Activated CD8-positive, alpha-beta T cell treated with anti-CD3 and anti-CD28 coated beads for 36 hours (primary cell): ENCODE data around the gene ECE2. TPM values are rescaled to one million over a fixed set of nuclear protein-coding genes. Genes with fewer than 3 reads are reported as not detected.

Experiments
- ATAC-seq: fragments of 200-7000 bp; cut with Tn5 transposase; one replicate; pipeline ENCODE4 v1.10.0; 2021; ENCODE audit warnings: mild to moderate bottlenecking, moderate library complexity
- CTCF ChIA-PET: fragments of 350-600 bp; sonication (Branson Sonifier 250); formaldehyde crosslinking; loops from one replicate; lab custom pipeline; 2021; ENCODE audit warnings: antibody characterized with exemption; lab: Charles Lee
- POLR2A ChIA-PET: fragments of 350-600 bp; sonication (Branson Sonifier 250); formaldehyde crosslinking; loops from one replicate; lab custom pipeline; 2021; ENCODE audit warnings: antibody characterized with exemption; lab: Charles Lee
- DNase-seq: peaks from one replicate; pipeline ENCODE4 v3.0.0-alpha.2; 2020
- H3K27ac Mint-ChIP-seq: one replicate; pipeline ENCODE4 v1.8.0; 2021; ENCODE audit warnings: mild to moderate bottlenecking, mixed read lengths
- H3K27me3 Mint-ChIP-seq: one replicate; pipeline ENCODE4 v1.8.0; 2021; ENCODE audit warnings: mixed read lengths
- H3K36me3 Mint-ChIP-seq: one replicate; pipeline ENCODE4 v1.8.0; 2021; ENCODE audit warnings: low read depth, mixed read lengths
- H3K4me1 Mint-ChIP-seq: one replicate; pipeline ENCODE4 v1.8.0; 2021; ENCODE audit warnings: low read depth, mixed read lengths
- H3K4me3 Mint-ChIP-seq: one replicate; pipeline ENCODE4 v1.8.0; 2021; ENCODE audit warnings: mild to moderate bottlenecking, moderate library complexity, mixed read lengths
- H3K9me3 Mint-ChIP-seq: one replicate; pipeline ENCODE4 v1.8.0; 2021; ENCODE audit warnings: mixed read lengths
- CTCF ChIP-seq: fragments of 200-600 bp; IDR thresholded peaks from one replicate; pipeline ENCODE4 v1.8.0; 2022; ENCODE audit warnings: antibody characterized with exemption, mild to moderate bottlenecking
- intact Hi-C: fragments of 100-400 bp; cut with micrococcal nuclease; formaldehyde crosslinking; loops from one replicate; pipeline ENCODE4 v1.10.0; 2022
- total RNA-seq, 2 experiments: library from RNA; stranded (reverse); gene quantifications; one replicate each; pipeline ENCODE4 v1.2.3, GENCODE V29; 2021

ECE2 gene
- total RNA-seq, 2 experiments from 2014 or later, result not detected

- H3K36me3 Mint-ChIP-seq, result peaks cover 13% of the 10 kb centered on the region
- H3K27ac Mint-ChIP-seq, result no peak overlapping the region
- H3K27me3 Mint-ChIP-seq, result no peaks in the 10 kb centered on the region
- intact Hi-C loops, result no loop called here
- DNase-seq (peak; percentile 35), ATAC-seq (peak; percentile 53)
- CTCF ChIA-PET, result interaction anchor here (1.1 to 2.4 kb wide), 5 partner anchors 9 to 345 kb away, joined by 3 to 15 read pairs (median 6); partner anchors contain the start of gene EEF1AKMT4
- no peaks in the 10 kb centered on the region for H3K9me3 Mint-ChIP-seq
- POLR2A ChIA-PET, result interaction anchor here (0.7 to 1.8 kb wide), 4 partner anchors 12 to 96 kb away, joined by 3 to 9 read pairs (median 4); partner anchors contain the start of genes CAMK2N2 and VWA5B2
- no peak overlapping the region for H3K4me3 Mint-ChIP-seq
- TF ChIP-seq CTCF, result no peak
- no peaks in the 10 kb centered on the region for H3K4me1 Mint-ChIP-seq
Measured at GRCh38 chr3:184240384-184241140, 35.3 kb upstream of the ECE2 start.

DNA sequence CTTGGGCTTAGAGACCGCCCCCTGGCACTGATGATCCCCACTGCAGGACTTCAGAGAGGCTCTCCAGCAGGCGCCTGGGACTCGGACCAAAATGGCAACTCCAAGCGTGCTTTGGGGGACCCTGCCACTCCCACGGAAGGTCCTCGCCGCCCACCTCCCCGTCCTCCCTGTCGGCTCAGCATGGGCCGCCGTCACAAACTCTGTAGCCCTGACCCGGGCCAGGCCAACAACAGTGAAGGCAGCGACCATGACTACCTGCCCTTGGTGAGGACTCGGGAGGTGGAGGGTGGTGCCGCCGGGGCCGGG, 34.7 kb upstream of the ECE2 start:
- ChIA-PET CTCF (interaction anchor here (1.2 to 2.4 kb wide), 4 partner anchors 9 to 346 kb away, joined by 3 to 15 read pairs (median 8); partner anchors contain the start of gene EEF1AKMT4), POLR2A (interaction anchor here (1.1 to 1.8 kb wide), 3 partner anchors 12 to 96 kb away, joined by 3 to 9 read pairs (median 4); partner anchors contain the start of genes CAMK2N2 and VWA5B2)
- TF ChIP-seq CTCF, result no peak
- H3K27ac Mint-ChIP-seq, result no peak overlapping the region
- ATAC-seq, result no peak
- DNase-seq, result no peak
- peaks cover 19% of the 10 kb centered on the region for H3K36me3 Mint-ChIP-seq
- no peak overlapping the region for H3K4me3 Mint-ChIP-seq
- no peaks in the 10 kb centered on the region for H3K9me3 Mint-ChIP-seq
- peaks cover 3% of the 10 kb centered on the region for H3K4me1 Mint-ChIP-seq
- intact Hi-C loops, result no loop called here
- H3K27me3 Mint-ChIP-seq, result no peaks in the 10 kb centered on the region

- DNase-seq (peak; percentile 38), ATAC-seq (peak; percentile 49)
- ChIA-PET POLR2A (no interaction called here), CTCF (interaction anchor here (1.6 to 1.8 kb wide), 4 partner anchors 8 to 17 kb away, joined by 3 to 10 read pairs (median 8); partner anchors contain the start of gene EEF1AKMT4)
- peaks cover 4% of the 10 kb centered on the region for H3K4me1 Mint-ChIP-seq
- intact Hi-C loops, result no loop called here
- no peak for TF ChIP-seq CTCF
- no peaks in the 10 kb centered on the region for H3K9me3 Mint-ChIP-seq
- no peak overlapping the region for H3K4me3 Mint-ChIP-seq
- H3K36me3 Mint-ChIP-seq, result peaks cover 20% of the 10 kb centered on the region
- H3K27me3 Mint-ChIP-seq, result no peaks in the 10 kb centered on the region
- no peak overlapping the region for H3K27ac Mint-ChIP-seq
Measured at GRCh38 chr3:184241447-184242296, 34.1 kb upstream of the ECE2 start.

- Mint-ChIP-seq H3K27ac (no peak overlapping the region), H3K4me3 (no peak overlapping the region), H3K36me3 (peaks cover 20% of the 10 kb centered on the region), H3K9me3 (no peaks in the 10 kb centered on the region), H3K27me3 (no peaks in the 10 kb centered on the region), H3K4me1 (peaks cover 4% of the 10 kb centered on the region)
- no peak for TF ChIP-seq CTCF
- ChIA-PET POLR2A (no interaction called here), CTCF (interaction anchor here (1.7 to 1.8 kb wide), 2 partner anchors 10 to 14 kb away, joined by 3 to 10 read pairs; no protein-coding TSS in a partner anchor)
- intact Hi-C loops, result no loop called here
- ATAC-seq (no peak), DNase-seq (no peak)
Measured at GRCh38 chr3:184242297-184242685, 33.5 kb upstream of the ECE2 start.
